ENCODE results near the gene HJURP. TPM values are rescaled to one million over a fixed set of nuclear protein-coding genes. Genes with fewer than 3 reads are reported as not detected.
"Not testable (repeated sequence)": the region's sequence is repeated elsewhere in the genome, so short reads cannot be mapped to it uniquely, and the experiment has no call there.

The HJURP gene
- total RNA-seq, 1 experiment from 2014 or later: 49.7 TPM

GRCh38 chr2:233882353-233882752, 28.0 kb upstream of the HJURP start:
- Histone ChIP-seq H3T11ph (ENCODE audit: low read length) (no peak overlapping the region), H2AK5ac (ENCODE audit: insufficient read length, low read length) (no peak overlapping the region), H2BK120ac (ENCODE audit: low read depth, low read length, poor library complexity, severe bottlenecking) (no peak overlapping the region), H4K5ac (ENCODE audit: insufficient read length, low read depth, low read length) (no peak overlapping the region), H2BK5ac (ENCODE audit: insufficient read length, low read length) (no peak overlapping the region), H3K9me3 (ENCODE audit: control insufficient read depth, low read depth, low read length) (no peaks in the 10 kb centered on the region), H3K18ac (ENCODE audit: insufficient read length, low read depth, low read length) (no peak overlapping the region), H3K23ac (ENCODE audit: insufficient read length, low read depth, low read length) (no peak overlapping the region), H3K27ac (ENCODE audit: insufficient read length, low read depth, low read length) (no peak overlapping the region), H3K79me2 (ENCODE audit: insufficient read depth, low read length) (no peaks in the 10 kb centered on the region), H3K23me2 (ENCODE audit: insufficient read length, low read depth, low read length, poor library complexity, severe bottlenecking) (no peaks in the 10 kb centered on the region), H3K4me2 (ENCODE audit: insufficient read depth, insufficient read length, low read length) (no peak overlapping the region), H3K4me1 (ENCODE audit: insufficient read depth, low read length) (no peaks in the 10 kb centered on the region), H2AFZ (ENCODE audit: low read length) (no peak overlapping the region), H3K4ac (ENCODE audit: low read depth, low read length) (no peak overlapping the region), H4K91ac (ENCODE audit: insufficient read length, low read depth, low read length) (no peak overlapping the region), H3K79me1 (ENCODE audit: insufficient read depth, low read depth, low read length, poor library complexity, severe bottlenecking) (no peaks in the 10 kb centered on the region), H3K9ac (ENCODE audit: extremely low read depth, insufficient read length, low read length) (no peak overlapping the region), H2BK12ac (ENCODE audit: insufficient read length, low read depth, low read length) (no peak overlapping the region), H2BK15ac (ENCODE audit: low read depth, low read length) (no peak overlapping the region), H2BK20ac (ENCODE audit: low read depth, low read length, poor library complexity, severe bottlenecking) (no peak overlapping the region), H4K20me1 (ENCODE audit: control insufficient read depth, insufficient read depth, insufficient read length) (no peaks in the 10 kb centered on the region), H3K14ac (ENCODE audit: insufficient read depth, low read length) (no peak overlapping the region), H3K27me3 (ENCODE audit: insufficient read depth, low read length) (no peaks in the 10 kb centered on the region), H3K56ac (ENCODE audit: insufficient read length, low read depth, low read length) (no peak overlapping the region), H4K8ac (replicated peaks; ENCODE audit: insufficient read length, low read depth, low read length) (no peak overlapping the region)
- Mint-ChIP-seq H3K27ac (no peak overlapping the region), H3K27me3 (ENCODE audit: low read depth) (peaks cover 25% of the 10 kb centered on the region), H3K36me3 (ENCODE audit: insufficient read depth in 1 of 3, low read depth in 3 of 3) (peaks cover 2 to 5% (median 4%) of the 10 kb centered on the region in 3 experiments; a peak in 5 of 7 replicates), H3K9me3 (peaks cover 23 to 24% of the 10 kb centered on the region in 2 experiments), H3K4me1 (no peaks in the 10 kb centered on the region), H3K4me3 (no peak overlapping the region)
- TF ChIP-seq, protein P1, sequence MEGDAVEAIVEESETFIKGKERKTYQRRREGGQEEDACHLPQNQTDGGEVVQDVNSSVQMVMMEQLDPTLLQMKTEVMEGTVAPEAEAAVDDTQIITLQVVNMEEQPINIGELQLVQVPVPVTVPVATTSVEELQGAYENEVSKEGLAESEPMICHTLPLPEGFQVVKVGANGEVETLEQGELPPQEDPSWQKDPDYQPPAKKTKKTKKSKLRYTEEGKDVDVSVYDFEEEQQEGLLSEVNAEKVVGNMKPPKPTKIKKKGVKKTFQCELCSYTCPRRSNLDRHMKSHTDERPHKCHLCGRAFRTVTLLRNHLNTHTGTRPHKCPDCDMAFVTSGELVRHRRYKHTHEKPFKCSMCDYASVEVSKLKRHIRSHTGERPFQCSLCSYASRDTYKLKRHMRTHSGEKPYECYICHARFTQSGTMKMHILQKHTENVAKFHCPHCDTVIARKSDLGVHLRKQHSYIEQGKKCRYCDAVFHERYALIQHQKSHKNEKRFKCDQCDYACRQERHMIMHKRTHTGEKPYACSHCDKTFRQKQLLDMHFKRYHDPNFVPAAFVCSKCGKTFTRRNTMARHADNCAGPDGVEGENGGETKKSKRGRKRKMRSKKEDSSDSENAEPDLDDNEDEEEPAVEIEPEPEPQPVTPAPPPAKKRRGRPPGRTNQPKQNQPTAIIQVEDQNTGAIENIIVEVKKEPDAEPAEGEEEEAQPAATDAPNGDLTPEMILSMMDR (conservative IDR thresholded peaks at IDR 0.05): no peak
- no peak for DNase-seq

DNA sequence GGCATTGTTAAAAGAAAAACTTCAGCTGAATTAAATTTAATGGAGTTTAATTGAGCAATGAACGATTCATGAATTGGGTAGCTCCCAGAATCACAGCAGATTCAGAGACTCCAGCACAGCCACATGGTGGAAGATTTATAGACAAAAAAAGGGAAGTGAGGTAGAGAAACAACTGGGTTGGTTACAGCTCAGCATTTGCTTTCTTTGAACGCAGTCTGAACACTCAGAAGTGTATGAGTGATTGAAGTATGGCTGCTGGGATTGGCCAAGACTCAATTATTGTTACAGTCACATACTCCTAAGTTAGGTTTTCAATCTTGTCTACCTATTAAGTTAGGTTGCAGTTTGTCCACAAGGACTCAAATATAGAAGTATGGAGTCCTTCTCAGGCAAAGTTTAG, 17.8 kb upstream of the HJURP start:
- Mint-ChIP-seq H3K9me3 (peaks cover 11 to 15% of the 10 kb centered on the region in 2 experiments), H3K27me3 (ENCODE audit: low read depth) (peaks cover 65% of the 10 kb centered on the region)
- not testable (repeated sequence) for H3K4me1 ChIP-seq (ENCODE audit: insufficient read depth, low read length); H3K27ac ChIP-seq (ENCODE audit: insufficient read length, low read depth, low read length); H3K23me2 ChIP-seq (ENCODE audit: insufficient read length, low read depth, low read length, poor library complexity, severe bottlenecking); H4K5ac ChIP-seq (ENCODE audit: insufficient read length, low read depth, low read length); DNase-seq; H3K4me1 Mint-ChIP-seq; H3K23ac ChIP-seq (ENCODE audit: insufficient read length, low read depth, low read length); H4K20me1 ChIP-seq (ENCODE audit: control insufficient read depth, insufficient read depth, insufficient read length); H4K91ac ChIP-seq (ENCODE audit: insufficient read length, low read depth, low read length); H4K8ac ChIP-seq (replicated peaks; ENCODE audit: insufficient read length, low read depth, low read length); H2BK20ac ChIP-seq (ENCODE audit: low read depth, low read length, poor library complexity, severe bottlenecking); H3K4ac ChIP-seq (ENCODE audit: low read depth, low read length); H2BK12ac ChIP-seq (ENCODE audit: insufficient read length, low read depth, low read length); H3K18ac ChIP-seq (ENCODE audit: insufficient read length, low read depth, low read length); H2BK15ac ChIP-seq (ENCODE audit: low read depth, low read length); H3K56ac ChIP-seq (ENCODE audit: insufficient read length, low read depth, low read length); H3K27ac Mint-ChIP-seq; H2AFZ ChIP-seq (ENCODE audit: low read length); H3K9ac ChIP-seq (ENCODE audit: extremely low read depth, insufficient read length, low read length); H3K36me3 Mint-ChIP-seq (ENCODE audit: insufficient read depth in 1 of 3, low read depth in 3 of 3); H2AK5ac ChIP-seq (ENCODE audit: insufficient read length, low read length); H3K79me2 ChIP-seq (ENCODE audit: insufficient read depth, low read length); H3K9me3 ChIP-seq (ENCODE audit: control insufficient read depth, low read depth, low read length); H3K4me2 ChIP-seq (ENCODE audit: insufficient read depth, insufficient read length, low read length); H3K14ac ChIP-seq (ENCODE audit: insufficient read depth, low read length); H3K27me3 ChIP-seq (ENCODE audit: insufficient read depth, low read length); H2BK120ac ChIP-seq (ENCODE audit: low read depth, low read length, poor library complexity, severe bottlenecking); H3T11ph ChIP-seq (ENCODE audit: low read length); H3K4me3 Mint-ChIP-seq; H3K79me1 ChIP-seq (ENCODE audit: insufficient read depth, low read depth, low read length, poor library complexity, severe bottlenecking); H2BK5ac ChIP-seq (ENCODE audit: insufficient read length, low read length)
- WGBS (ENCODE audit: extremely low coverage, insufficient read length, low lambda C conversion rate): no CpG with 5 or more reads among the region's 2 CpGs

Data from H9 (cell line).